Choroid plexus epithelial cell (primary cell): ENCODE measurements around the gene MDN1.

Source experiments
- DNase-seq: peaks from one replicate; pipeline ENCODE4 v3.0.0-alpha.2; 2010; ENCODE audit warnings: low read depth
- H3K4me3 ChIP-seq: 2 replicates; pipeline ENCODE4 v1.5.1; 2011; ENCODE audit warnings: low read depth, mild to moderate bottlenecking, control low read depth, low read length, moderate library complexity
- CTCF ChIP-seq: conservative IDR thresholded peaks from 2 replicates; pipeline ENCODE4 v1.5.1; 2011; ENCODE audit warnings: low read depth, mild to moderate bottlenecking, control low read depth, inconsistent platforms, low read length, moderate library complexity

Gene MDN1

GRCh38 chr6:89819336-89820130 lies at the start of gene MDN1:
MDN1 (minus strand) TSS chr6:89819794; CDS start chr6:89819607, 187 bp downstream.
- H3K4me3 ChIP-seq: peak within 1 kb of the TSS; percentile 99

GRCh38 chr6:89866024-89866678 lies 46.6 kb upstream of the MDN1 start:
- no peak overlapping the region for H3K4me3 ChIP-seq
- DNase-seq: no peak
- no peak for TF ChIP-seq CTCF

More at GRCh38 chr6:89819336-89820130, at the start of gene MDN1:
- no peak for TF ChIP-seq CTCF
- peak; percentile 96 for DNase-seq

GRCh38 chr6:89862698-89863097 lies 43.1 kb upstream of the MDN1 start:
- no peak overlapping the region for H3K4me3 ChIP-seq
- no peak for DNase-seq
- no peak for TF ChIP-seq CTCF

- DNase-seq: no peak
- no peak for TF ChIP-seq CTCF
- no peak overlapping the region for H3K4me3 ChIP-seq
Measured at GRCh38 chr6:89862273-89862672, 42.7 kb upstream of the MDN1 start.

- no peak for TF ChIP-seq CTCF
- DNase-seq: no peak
- no peak overlapping the region for H3K4me3 ChIP-seq
Measured at GRCh38 chr6:89859744-89860143, 40.1 kb upstream of the MDN1 start.

- no peak overlapping the region for H3K4me3 ChIP-seq
- no peak for TF ChIP-seq CTCF
- no peak for DNase-seq
Measured at GRCh38 chr6:89858041-89858440, 38.4 kb upstream of the MDN1 start.
